ACHN (cell line): Measurements from ENCODE around the gene PLEKHO2.

Experiments used
- DNase-seq: peaks from one replicate; pipeline ENCODE4 v3.0.0-alpha.2; 2015
- in situ Hi-C: cut with HindIII; loops from 2 replicates; pipeline ENCODE4 v1.10.0; 2017; ENCODE audit warnings: low sequenced_read_pairs, low pct_ligation_motif_present, low pct_unique_long_range_greater_than_20kb

PLEKHO2 gene

DNA sequence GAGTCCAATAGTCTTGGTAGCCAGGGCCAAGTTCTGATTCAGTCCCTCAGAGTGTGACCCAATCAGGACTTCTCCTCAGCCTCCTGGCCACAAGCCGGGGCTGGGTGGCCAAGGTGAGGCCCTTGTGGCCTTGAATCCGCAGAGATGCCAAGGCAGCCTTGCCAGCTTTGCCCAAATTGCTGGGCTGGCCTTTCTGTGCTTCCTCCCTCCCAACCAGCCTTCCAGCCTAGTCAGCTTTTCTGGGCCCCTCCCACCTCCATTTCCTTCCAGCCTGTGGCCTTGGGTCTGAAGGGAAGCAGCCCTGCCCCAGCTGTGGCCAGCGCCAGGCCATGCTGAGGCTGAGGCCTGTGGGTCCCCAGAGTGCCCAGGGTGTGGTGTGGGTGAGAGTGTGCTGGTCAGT, 35.7 kb downstream of the PLEKHO2 start:
- in situ Hi-C loops, result no loop called here
- no peak for DNase-seq

DNA sequence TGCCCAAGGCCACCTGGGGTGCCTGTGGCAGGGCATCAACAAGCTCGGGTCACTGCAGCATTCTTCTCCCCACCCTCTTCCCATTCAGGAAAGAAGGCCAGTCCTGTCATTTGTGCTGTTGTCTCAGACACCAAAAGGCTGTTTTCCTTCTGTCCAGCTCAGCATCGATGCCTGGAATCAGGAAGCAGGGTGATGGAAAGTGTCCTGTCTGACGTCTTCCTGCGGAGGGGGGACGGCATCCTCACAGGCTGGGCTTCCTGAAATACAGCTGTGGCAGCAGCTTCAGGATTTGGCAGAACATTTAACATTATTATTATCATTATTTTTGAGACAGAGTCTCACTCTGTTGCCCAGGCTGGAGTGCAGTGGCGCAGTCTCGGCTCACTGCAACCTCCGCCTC, 37.0 kb downstream of the PLEKHO2 start:
- in situ Hi-C loops, result no loop called here
- DNase-seq, result no peak

DNA sequence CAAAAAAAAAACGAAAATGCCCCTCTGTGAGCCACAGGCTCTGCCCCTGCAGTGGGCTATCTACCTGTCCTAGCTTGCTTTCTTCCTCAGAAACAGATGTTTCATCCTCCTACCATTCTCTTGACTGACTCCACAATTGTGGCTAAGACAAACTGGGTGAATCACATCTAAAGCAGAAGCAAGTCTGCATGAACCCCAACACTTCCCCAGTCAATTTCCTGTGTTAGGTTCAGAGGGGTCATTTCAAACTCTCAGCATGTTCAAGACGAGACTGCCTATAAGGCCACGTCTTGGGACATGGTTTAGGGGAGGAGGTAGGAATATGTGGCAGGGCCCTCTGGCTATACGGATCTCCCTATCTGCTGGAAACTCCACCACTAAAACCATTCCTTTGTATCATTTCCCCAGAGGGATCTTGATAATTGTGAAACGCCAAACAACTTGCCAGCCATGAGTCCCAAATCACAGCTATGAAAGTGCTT, 41.4 kb downstream of the PLEKHO2 start:
- in situ Hi-C loops, result no loop called here
- DNase-seq, result no peak

DNA sequence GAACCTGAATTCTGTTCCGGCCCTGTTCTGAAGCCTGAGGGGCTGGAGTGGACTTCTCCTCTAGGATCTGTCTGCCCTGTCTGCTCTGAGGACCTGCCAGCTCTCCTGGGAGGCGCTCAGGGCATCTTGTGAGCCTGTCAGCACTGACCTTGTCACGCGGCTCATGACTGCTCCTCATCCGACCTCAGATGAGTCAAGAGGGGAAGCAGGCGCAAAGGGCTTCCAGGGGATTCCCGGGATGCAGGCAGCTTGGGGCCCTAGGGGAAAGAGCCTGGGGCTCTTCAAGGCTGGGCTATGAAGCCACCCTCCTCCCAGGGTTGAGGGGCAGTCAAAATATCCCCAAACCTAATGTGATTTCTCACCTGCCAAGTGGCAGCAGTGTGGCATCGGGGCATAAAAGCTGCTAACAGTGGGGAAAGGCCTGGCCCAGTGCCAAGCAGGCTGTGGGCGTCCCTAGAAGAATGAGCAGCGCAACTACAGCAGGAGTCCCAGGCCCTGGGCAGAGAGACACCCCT, 42.3 kb downstream of the PLEKHO2 start:
- in situ Hi-C loops, result no loop called here
- DNase-seq, result peak; percentile 86

DNA sequence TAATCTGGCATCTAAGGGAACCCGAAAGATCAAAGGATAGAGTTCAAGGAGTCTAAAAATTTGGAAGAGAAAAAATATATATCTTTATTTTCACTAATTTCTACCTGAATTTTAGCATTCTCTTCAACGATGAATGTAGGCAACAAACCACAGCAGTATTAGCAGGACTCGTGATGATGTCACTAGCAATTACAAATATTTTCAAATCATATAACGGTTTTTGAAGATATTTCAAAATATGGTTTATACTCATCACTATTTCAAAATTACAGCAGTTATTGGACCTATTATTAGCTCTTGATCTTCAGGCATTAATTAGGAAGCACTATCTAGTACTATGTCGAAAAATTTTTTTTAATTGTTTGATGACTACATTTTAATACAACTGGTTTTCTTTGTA, 43.0 kb downstream of the PLEKHO2 start:
- in situ Hi-C loops, result no loop called here

DNA sequence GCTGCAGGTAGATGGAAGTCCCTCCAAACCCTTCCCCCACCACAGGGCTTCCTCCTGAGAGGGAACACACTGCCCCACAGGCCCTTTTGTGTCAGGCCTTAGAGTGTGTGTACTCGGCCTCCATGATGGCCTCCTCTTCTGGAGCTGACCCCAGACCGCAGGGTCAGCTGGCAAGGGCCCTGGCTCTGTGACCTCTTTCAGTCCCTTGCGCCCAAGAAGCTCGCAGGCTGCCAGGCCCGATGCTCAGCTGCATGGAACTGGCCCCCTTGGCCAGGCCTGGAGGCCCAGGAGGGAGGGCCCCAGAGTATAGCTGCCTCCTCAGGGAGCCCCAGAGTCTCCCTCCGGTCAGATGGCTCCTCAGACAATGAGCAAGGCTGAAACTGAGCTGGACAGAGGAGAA, 46.6 kb downstream of the PLEKHO2 start:
- in situ Hi-C loops, result no loop called here
- DNase-seq, result no peak

More for the DNA sequence above, 43.0 kb downstream of the PLEKHO2 start:
- DNase-seq, result no peak

DNA sequence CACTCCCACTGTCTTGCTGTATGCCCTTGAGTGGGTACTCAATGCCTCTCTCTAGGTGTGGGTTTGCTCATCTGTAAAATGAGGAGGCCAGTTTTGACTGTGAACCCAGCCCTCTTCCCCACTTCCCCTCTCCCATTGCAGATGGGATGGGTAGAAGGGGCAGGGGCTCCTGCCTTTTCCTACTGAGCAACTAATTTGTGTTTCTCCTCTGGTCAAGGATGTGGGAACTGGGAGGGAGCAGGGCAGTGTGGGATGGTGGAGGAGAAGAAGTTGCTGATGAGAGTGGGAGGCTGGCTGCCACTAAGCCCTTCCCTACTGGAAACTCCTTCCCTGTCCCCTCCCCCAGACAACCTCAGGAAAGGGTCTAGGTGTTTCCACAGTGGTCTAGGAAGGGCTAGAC, 49.8 kb downstream of the PLEKHO2 start:
- DNase-seq, result no peak
- in situ Hi-C loops, result no loop called here

DNA sequence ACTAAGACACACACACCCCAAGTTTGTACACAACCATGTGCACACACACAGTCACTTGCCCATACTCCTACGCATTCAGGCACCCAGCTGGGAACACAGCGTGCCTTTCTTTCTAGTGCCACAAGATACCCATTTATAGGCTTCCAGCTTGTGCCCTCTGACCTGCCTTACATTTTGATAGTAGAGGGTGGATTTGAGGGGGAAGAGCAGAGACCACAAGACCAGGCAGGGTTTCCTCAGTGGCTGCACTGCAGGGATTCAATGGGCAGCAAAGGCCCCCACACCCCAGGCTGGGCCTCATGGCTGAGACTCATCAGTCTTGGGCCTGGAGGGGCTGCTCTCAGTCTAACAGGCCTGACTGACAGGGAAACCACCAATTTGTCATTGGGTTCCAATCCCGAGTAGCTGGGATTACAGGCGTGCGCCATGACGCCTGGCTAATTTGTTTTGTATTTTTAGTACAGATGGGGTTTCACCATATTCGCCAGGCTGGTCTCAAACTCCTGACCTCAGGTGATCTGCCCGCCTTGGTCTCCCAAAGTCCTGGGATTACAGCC, 51.2 kb downstream of the PLEKHO2 start:
- in situ Hi-C loops, result no loop called here
- DNase-seq, result no peak

DNA sequence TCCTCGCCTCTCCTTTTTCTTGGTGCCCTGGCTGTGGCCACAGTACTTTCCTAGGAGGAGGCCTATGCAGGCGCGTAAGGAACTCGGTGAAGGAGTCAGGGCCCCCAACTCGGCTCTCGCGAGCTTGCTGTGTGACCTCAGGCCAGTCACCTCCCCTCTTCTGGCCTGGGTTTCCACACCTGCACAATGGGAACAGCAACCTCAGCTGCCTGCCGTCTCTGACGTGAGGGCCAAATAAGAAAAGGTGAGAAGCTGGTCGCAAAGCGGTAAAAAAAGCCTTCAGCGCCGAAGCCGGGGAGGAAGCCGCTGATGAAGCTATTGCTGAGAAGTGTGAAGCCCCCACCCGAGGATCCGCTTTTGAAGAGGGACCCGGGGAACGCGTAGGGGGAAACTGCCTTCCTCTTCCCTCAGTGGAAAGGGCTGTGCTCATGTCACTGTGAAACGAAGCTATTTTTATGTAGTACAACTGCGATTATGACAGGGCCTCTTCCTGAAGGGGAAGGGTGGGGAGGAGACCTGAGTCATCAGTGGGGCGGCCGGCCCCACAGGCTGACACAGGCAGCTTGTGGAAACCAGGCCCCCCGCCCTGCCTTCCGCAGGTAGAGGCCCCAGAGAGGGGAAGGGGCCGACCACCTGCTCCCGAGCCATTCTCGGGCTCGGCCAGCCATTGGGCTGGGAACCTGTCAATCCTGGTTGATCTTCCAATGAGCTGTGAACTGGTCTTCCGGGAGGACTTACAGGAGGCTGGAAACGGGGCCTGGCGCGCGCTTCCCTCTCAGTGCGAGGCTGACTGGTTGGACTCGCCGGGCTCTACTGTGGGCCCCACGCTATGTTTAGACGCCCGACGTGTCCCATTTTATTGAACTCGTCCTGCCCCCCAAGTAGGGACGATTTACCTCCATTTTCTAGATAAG, 52.0 kb downstream of the PLEKHO2 start:
- in situ Hi-C loops, result no loop called here
- no peak for DNase-seq

DNA sequence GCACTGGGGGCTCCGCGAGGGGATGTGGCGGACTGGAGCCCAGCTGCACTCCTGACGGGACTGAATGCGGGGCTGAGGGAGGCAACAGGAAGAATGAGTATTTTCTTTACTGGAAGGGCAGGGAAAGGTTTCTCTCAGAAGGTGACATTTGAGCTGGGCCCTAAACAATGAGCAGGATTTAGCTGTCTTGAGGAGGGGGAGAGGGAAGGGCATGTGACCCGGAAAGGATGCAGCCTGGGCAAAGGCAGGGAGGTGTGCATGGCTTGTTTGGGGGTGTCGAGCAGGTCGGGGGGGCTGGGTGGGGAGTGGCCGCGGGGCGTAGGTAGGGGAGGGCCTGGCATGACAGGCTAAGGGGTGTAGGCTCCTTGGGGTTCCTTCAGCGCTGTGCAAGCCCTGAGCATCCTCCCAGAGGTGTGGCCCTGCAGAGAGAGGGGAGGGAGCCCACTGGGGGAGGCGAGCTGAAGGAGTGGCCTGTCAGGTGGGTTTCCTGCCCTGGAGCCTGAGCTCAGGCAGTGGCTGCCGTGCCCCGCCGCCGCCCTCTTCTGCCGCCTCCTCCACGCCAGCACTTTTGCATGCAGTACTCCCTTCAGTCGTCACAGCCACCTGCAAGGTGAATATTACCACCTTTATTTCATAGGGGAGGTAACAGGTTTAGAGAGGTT, 52.8 kb downstream of the PLEKHO2 start:
- in situ Hi-C loops, result no loop called here
- DNase-seq, result no peak

DNA sequence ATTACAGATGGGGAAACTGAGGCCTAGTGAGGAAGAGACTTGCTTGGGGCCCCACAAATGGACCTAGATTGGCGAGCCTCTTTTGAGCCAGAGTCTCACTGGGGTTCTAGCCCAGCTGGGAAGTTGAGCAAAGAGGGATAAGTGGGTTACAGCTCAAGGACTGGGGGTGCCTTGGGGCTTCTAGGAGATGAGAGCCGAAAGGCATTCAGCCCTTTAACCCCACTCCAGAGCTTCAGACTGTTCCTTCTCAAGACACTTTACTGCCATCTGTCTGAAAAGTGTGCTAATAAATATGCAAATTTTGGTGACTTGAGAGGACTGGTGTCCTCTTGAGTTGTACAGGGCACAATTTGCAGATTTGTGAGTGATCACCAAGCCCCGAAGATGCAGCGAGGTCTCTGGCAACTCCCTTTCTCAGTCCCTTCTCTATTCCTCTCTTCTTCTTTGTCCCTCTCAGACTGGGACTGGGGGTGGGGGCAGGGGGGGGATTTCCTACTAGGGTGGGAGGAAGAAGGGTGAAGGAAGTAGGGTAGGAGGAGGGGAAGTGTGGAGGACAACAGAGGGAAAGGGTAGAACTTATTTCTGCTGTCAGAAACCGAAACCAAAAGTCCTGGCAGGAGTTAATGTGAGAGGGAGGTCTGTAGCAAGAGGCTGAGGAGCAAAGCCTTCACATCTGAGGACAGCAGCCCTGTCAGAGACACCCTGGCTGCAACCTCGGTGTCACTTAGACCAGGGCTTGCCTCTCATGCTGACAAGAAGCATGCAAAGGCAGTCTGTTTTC, 53.8 kb downstream of the PLEKHO2 start:
- in situ Hi-C loops, result no loop called here
- peak; percentile 31 for DNase-seq

DNA sequence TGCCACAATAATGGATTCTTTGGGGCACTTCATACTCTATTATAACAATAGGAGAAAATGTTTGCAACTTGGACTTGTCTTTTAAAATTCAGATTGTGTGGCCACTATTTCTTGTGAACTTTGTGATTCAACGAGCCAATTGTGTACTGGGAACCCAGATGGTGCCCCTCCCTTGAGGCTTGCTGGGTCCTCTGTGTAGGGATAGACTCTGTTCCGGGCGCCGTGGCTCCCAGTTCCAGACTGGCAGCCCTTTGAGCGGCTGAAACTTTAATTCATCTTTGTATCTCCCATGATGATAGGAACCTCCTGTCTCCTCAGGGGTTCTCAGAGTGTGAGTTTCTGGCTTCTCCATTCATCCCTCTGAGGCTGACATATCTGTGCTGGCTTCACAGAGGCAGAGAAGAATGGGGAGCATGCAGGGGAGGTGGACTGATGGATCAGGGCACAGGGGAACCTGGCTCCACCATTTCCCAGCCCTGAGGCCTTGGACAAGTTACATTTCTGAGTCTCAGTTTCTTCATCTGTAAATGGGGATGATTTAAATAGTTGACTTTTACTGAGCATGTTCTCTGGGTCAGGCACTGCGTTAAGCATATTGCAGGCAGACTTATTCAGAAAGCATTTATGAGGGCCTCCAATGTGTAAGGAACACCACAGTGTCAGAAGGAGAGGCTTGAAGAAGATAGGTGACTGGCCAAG, 54.8 kb downstream of the PLEKHO2 start:
- in situ Hi-C loops, result no loop called here
- DNase-seq, result no peak

DNA sequence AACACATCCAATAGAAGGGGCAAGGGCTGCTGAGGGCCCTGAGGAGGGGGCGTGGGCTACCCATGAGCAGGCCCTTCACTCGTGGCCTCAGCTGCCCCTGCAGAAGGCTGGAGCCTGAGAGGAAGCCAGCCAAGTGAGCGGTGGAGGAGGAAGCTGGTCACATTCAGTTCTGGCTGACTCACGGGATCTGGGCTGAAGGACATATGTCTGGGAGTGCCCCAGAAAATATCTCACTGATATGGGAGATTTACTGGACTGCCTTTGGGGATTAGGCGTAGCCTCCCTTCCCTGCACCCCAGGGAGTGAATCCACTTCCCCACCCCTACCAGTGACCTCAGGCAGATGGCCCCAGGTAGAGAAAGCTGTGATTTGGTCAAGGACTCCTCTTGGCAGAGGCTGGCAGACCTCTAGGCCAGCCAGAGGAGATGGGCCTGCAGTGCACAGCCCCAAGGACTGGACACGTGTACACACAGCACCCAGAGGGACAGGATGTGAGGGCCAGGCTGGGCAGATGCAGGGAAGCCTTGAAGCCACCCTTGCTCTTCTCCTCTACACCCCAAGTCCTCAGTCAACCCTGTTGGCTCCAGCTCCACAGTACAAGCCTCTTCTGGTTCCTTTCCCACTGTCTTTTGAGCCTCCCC, 55.8 kb downstream of the PLEKHO2 start:
- no peak for DNase-seq
- in situ Hi-C loops, result no loop called here

DNA sequence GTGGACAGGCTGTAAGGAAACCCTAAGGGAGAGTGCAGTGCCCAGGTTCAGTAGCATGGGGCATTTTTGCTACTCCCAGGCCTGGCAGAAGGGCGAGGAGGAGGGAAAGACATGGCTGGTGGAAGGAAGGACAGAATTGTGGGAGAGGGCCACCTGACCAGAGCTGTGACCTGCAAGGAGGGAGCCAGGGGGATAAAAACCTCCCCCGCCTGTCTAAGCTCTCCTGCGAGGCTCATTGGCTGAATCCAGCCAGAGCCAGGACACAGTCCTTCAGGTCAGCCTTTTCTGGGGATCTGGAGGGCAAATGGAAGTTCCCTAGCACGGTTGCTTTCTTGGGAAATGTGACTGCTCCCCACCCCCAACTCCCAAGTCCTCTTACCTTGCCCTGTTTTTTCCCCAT, 56.7 kb downstream of the PLEKHO2 start:
- in situ Hi-C loops, result no loop called here
- DNase-seq, result no peak

DNA sequence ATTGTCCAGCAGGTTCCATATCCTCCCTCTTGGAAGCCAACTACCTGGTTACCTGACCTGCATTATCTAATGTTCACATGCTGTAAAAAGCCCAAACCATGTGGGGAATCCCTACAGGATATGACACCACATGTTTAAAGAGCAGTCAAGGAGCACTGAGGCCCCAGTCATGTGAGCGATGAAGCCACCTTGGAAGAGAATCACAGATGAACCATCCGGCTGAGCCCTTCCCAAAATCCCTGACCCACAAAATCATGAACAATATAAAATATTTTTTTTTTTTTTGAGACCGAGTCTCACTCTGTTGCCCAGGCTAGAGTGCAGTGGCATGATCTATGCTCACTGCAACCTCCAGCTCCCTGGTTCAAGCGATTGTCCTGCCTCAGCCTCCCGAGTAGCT, 59.4 kb downstream of the PLEKHO2 start:
- no peak for DNase-seq
- in situ Hi-C loops, result no loop called here

DNA sequence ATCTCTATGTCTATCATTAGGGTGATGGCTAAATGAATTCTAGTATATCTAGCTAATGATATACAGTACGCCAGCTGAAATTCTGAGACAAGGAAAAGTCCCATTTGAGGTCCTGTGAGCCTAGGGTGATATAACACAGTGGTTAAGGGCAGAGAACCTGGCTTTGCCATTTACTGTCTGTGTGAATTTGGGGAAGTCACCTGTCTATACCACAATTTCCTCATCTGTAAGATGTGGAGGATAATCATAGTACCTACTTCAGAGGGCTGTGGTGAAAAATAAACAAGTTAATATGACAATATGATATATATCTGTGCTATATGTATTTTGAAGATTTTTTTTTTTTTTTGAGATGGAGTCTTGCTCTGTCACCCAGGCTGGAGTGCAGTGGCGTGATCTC, 60.2 kb downstream of the PLEKHO2 start:
- in situ Hi-C loops, result no loop called here
- DNase-seq, result no peak

DNA sequence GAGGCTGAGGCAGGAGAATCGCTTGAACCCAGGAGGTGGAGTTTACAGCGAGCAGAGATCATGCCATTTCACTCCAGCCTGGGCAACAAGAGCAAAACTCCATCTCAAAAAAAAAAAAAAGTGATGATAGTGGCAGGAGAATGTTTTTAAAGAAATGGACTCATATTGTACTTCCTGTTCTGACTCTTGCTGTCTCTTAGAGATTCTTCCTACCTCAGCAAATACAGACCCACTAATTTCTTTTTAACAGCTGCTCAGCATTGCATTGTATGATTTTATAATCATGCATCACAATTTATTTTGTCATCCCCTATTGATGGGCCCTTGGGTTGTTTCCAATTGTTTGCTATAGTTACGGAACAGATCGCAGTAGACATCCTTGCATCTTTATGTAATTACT, 61.1 kb downstream of the PLEKHO2 start:
- in situ Hi-C loops, result no loop called here
- no peak for DNase-seq
